SK-N-SH (cell line): Measurements from ENCODE around the gene UBL7. TPM values are rescaled to one million over a fixed set of nuclear protein-coding genes. Genes with fewer than 3 reads are reported as not detected.

Source experiments
- CTCF ChIA-PET: fragments of 300-600, 350-600 bp; formaldehyde crosslinking; extraction: SDS; loops from one replicate; lab custom pipeline; 2021; lab: Yijun Ruan, JAX
- POLR2A ChIA-PET: fragments of 350-600 bp; sonication (Branson Sonifier 250); formaldehyde crosslinking; extraction: SDS; loops from one replicate; lab custom pipeline; 2020; ENCODE audit warnings: antibody characterized with exemption, inconsistent platforms; lab: Yijun Ruan, JAX
- DNase-seq: peaks from one replicate; pipeline ENCODE4 v3.0.0; 2012
- H2AFZ ChIP-seq: fragments of 200-600 bp; sonication (generic); 2 replicates; pipeline ENCODE4 v1.8.1; 2016; ENCODE audit warnings: antibody characterized with exemption, mild to moderate bottlenecking, low read depth
- H3F3A ChIP-seq: fragments of 200-600 bp; sonication (generic); replicated peaks from 2 replicates; pipeline ENCODE3; 2016; ENCODE audit warnings: antibody characterized with exemption, mild to moderate bottlenecking; ENCODE audit not compliant: insufficient read depth
- H3K27ac ChIP-seq, 2 experiments: fragments of 200-500 bp in 1 of 2; fragments of 200-600 bp in 1 of 2; sonication (Bioruptor generic) in 1 of 2; sonication (generic), shearing (Covaris generic) in 1 of 2; 2 replicates each; pipeline versions ENCODE4 v1.5.1 to v1.6.1; 2014 to 2016; ENCODE audit warnings: low read depth in 2 of 2, inconsistent platforms in 1 of 2, low read length in 1 of 2, mild to moderate bottlenecking in 1 of 2, mixed read lengths in 1 of 2
- H3K27me3 ChIP-seq: fragments of 200-600 bp; sonication (generic), shearing (Covaris generic); 2 replicates; pipeline ENCODE4 v1.6.1; 2016; ENCODE audit warnings: mixed run types; ENCODE audit not compliant: insufficient read depth
- H3K36me3 ChIP-seq, 2 experiments: fragments of 200-500 bp in 1 of 2; fragments of 200-600 bp in 1 of 2; sonication (Bioruptor generic) in 1 of 2; sonication (generic) in 1 of 2; replicated peaks in 1 of 2; 2 replicates each; pipeline versions ENCODE3 to v1.5.1; 2014 to 2016; ENCODE audit warnings: low read length in 1 of 2, mild to moderate bottlenecking in 1 of 2; ENCODE audit not compliant: insufficient read depth in 2 of 2, control insufficient read depth in 1 of 2
- H3K4me1 ChIP-seq, 2 experiments: fragments of 200-500 bp in 1 of 2; fragments of 200-600 bp in 1 of 2; sonication (Bioruptor generic) in 1 of 2; sonication (generic), shearing (Covaris generic) in 1 of 2; 2 replicates each; pipeline versions ENCODE4 v1.5.1 to v1.6.1; 2014 to 2016; ENCODE audit warnings: low read depth in 1 of 2, low read length in 1 of 2, mixed run types in 1 of 2; ENCODE audit not compliant: insufficient read depth in 2 of 2, control insufficient read depth in 1 of 2
- H3K4me2 ChIP-seq: fragments of 200-600 bp; sonication (generic), shearing (Covaris generic); 2 replicates; pipeline ENCODE4 v1.6.1; 2017; ENCODE audit warnings: mixed run types
- H3K4me3 ChIP-seq, 2 experiments: fragments of 200-500 bp in 1 of 2; fragments of 200-600 bp in 1 of 2; sonication (Bioruptor generic) in 1 of 2; sonication (generic), shearing (Covaris generic) in 1 of 2; 2 replicates each; pipeline versions ENCODE4 v1.5.1 to v1.8.1; 2014 to 2016; ENCODE audit warnings: low read depth in 2 of 2, inconsistent platforms in 1 of 2, low read length in 1 of 2, mild to moderate bottlenecking in 1 of 2, mixed read lengths in 1 of 2, moderate library complexity in 1 of 2
- H3K79me2 ChIP-seq: fragments of 200-600 bp; sonication (generic); 2 replicates; pipeline ENCODE4 v1.8.1; 2017; ENCODE audit warnings: mild to moderate bottlenecking; ENCODE audit not compliant: insufficient read depth
- H3K9ac ChIP-seq: fragments of 200-600 bp; sonication (generic); 2 replicates; pipeline ENCODE4 v1.6.1; 2017; ENCODE audit warnings: mixed run types
- H3K9me2 ChIP-seq: fragments of 200-600 bp; sonication (generic); 2 replicates; pipeline ENCODE4 v1.6.1; 2017; ENCODE audit warnings: mixed run types
- H3K9me3 ChIP-seq: fragments of 200-600 bp; sonication (generic); 2 replicates; pipeline ENCODE4 v1.6.1; 2017; ENCODE audit warnings: mixed run types, mild to moderate bottlenecking, moderate library complexity
- H4K20me1 ChIP-seq: fragments of 200-600 bp; sonication (generic); 2 replicates; pipeline ENCODE4 v1.6.1; 2017; ENCODE audit warnings: mild to moderate bottlenecking, mixed run types; ENCODE audit not compliant: insufficient read depth
- CHD2 ChIP-seq: fragments of 150-350 bp; IDR thresholded peaks from 2 replicates; pipeline ENCODE4 v1.6.1; 2018; ENCODE audit warnings: low read length; ENCODE audit not compliant: partially characterized antibody
- CTCF ChIP-seq: fragments of 200-600 bp; sonication (generic); IDR thresholded peaks from 2 replicates; pipeline ENCODE4 v1.6.1; 2017; ENCODE audit warnings: antibody characterized with exemption, mild to moderate bottlenecking, moderate library complexity
- FOXJ3 ChIP-seq: sonication (generic); formaldehyde crosslinking; IDR thresholded peaks from 2 replicates; pipeline ENCODE4 v1.5.1; 2020; ENCODE audit warnings: mild to moderate bottlenecking, missing genetic modification reagents
- MXI1 ChIP-seq: IDR thresholded peaks from 2 replicates; pipeline ENCODE4 v1.6.1; 2012; ENCODE audit warnings: mild to moderate bottlenecking, low read depth, low read length, improper control_type of control experiment
- NRF1 ChIP-seq: IDR thresholded peaks from 2 replicates; pipeline ENCODE4 v1.6.1; 2012; ENCODE audit warnings: low read depth, mild to moderate bottlenecking, low read length
- PBX3 ChIP-seq: IDR thresholded peaks from 2 replicates; pipeline ENCODE4; 2012
- RCOR1 ChIP-seq: fragments of 150-350 bp; IDR thresholded peaks from 2 replicates; pipeline ENCODE4 v1.6.1; 2017; ENCODE audit warnings: antibody characterized with exemption, low read length
- REST ChIP-seq: IDR thresholded peaks from 2 replicates; pipeline ENCODE4 v1.6.1; 2012; ENCODE audit warnings: mild to moderate bottlenecking, low read depth, low read length, moderate library complexity
- RXRA ChIP-seq: IDR thresholded peaks from 2 replicates; pipeline ENCODE4 v1.4.0; 2012; ENCODE audit warnings: low read depth, mild to moderate bottlenecking, borderline replicate concordance
- TAF1 ChIP-seq: IDR thresholded peaks from 2 replicates; pipeline ENCODE4 v1.6.1; 2012; ENCODE audit warnings: low read depth, mild to moderate bottlenecking, low read length, moderate library complexity, borderline replicate concordance
- TEAD4 ChIP-seq: IDR thresholded peaks from 2 replicates; pipeline ENCODE4 v1.4.0; 2012; ENCODE audit warnings: mild to moderate bottlenecking, borderline replicate concordance; ENCODE audit not compliant: insufficient read depth
- USF1 ChIP-seq: IDR thresholded peaks from 2 replicates; pipeline ENCODE4 v1.4.0; 2012; ENCODE audit warnings: low read depth, borderline replicate concordance
- YY1 ChIP-seq: IDR thresholded peaks from 2 replicates; pipeline ENCODE4 v1.4.0; 2012; ENCODE audit warnings: low read depth, mild to moderate bottlenecking
- ZBTB33 ChIP-seq: IDR thresholded peaks from 2 replicates; pipeline ENCODE4 v1.4.0; 2012; ENCODE audit warnings: low read depth, borderline replicate concordance
- WGBS: methylation state at CpG from one replicate; pipeline ENCODE4 v1.1.6; 2017; ENCODE audit warnings: low lambda C conversion rate; 5-methylcytosine and 5-hydroxymethylcytosine counted together
- polyA plus RNA-seq, 3 experiments: library from polyadenylated mRNA; depleted of rRNA; stranded (reverse); fragments of >200 nt; gene quantifications; 2 replicates each; pipeline ENCODE4 v1.2.3, GENCODE V29; 2012
- TF ChIP-seq, protein P1 (sequence below): fragments of 150-350 bp; IDR thresholded peaks from 2 replicates; pipeline ENCODE4 v1.6.1; 2016; ENCODE audit warnings: mild to moderate bottlenecking, low read depth, low read length

The UBL7 gene
- polyA plus RNA-seq, 1 of the 3 experiments (the other 2 are of a cell fraction): 81.1 TPM

DNA sequence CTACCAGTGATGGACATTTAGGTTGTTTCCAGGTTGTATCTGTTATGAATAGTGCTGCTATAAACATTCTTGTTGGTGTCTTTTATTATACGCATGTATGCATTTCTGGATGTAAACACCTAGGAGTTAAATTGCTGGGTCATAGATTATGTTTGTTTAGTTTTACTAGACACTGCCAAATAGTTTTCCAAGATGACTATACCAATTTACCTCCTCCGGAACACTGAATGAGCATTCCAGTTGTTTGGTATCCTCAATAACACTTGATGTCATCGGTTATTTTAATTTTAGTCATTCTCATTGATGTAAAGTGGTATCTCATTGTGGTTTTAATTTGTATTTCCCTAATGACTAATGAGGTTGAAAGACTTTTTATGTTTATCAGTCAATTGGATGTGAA is 43.5 kb upstream of the UBL7 start:
- POLR2A ChIA-PET: no interaction called here
- no peak overlapping the region for H3K9ac ChIP-seq
- peaks cover 12% of the 10 kb centered on the region for H3F3A ChIP-seq
- H3K36me3 ChIP-seq: no peaks in the 10 kb centered on the region
- H3K9me2 ChIP-seq: no peaks in the 10 kb centered on the region
- H3K4me1 ChIP-seq: no peaks in the 10 kb centered on the region; a peak in 1 of 4 replicates
- 95% methylated on average over 3 of the region's 3 CpGs for WGBS
- DNase-seq: no peak
- no peak overlapping the region for H2AFZ ChIP-seq
- CTCF ChIA-PET: no interaction called here
- TF ChIP-seq RXRA (no peak), MXI1 (no peak), PBX3 (no peak), RCOR1 (no peak), NRF1 (no peak), REST (no peak), CTCF (no peak), ZBTB33 (no peak), TEAD4 (no peak), YY1 (no peak), CHD2 (no peak), FOXJ3 (CRISPR knock-in tag) (no peak), USF1 (no peak), TAF1 (no peak)
- TF ChIP-seq, protein P1, sequence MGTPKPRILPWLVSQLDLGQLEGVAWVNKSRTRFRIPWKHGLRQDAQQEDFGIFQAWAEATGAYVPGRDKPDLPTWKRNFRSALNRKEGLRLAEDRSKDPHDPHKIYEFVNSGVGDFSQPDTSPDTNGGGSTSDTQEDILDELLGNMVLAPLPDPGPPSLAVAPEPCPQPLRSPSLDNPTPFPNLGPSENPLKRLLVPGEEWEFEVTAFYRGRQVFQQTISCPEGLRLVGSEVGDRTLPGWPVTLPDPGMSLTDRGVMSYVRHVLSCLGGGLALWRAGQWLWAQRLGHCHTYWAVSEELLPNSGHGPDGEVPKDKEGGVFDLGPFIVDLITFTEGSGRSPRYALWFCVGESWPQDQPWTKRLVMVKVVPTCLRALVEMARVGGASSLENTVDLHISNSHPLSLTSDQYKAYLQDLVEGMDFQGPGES: no peak
- no peaks in the 10 kb centered on the region for H3K9me3 ChIP-seq
- H3K4me3 ChIP-seq: no peak overlapping the region
- no peaks in the 10 kb centered on the region for H4K20me1 ChIP-seq
- H3K79me2 ChIP-seq: no peaks in the 10 kb centered on the region
- H3K27ac ChIP-seq: no peak overlapping the region
- H3K27me3 ChIP-seq: no peaks in the 10 kb centered on the region
- H3K4me2 ChIP-seq: no peak overlapping the region
